A673 (cell line): ENCODE data around the gene CASP9.
"Not testable (repeated sequence)": the region's sequence is repeated elsewhere in the genome, so short reads cannot be mapped to it uniquely, and the experiment has no call there.

ENCODE experiments used
- EZH2 ChIP-seq: fragments of 200-600 bp; sonication (generic); IDR thresholded peaks from 2 replicates; pipeline ENCODE4 v1.6.1; 2017; ENCODE audit warnings: borderline replicate concordance, low read depth, mild to moderate bottlenecking, mixed read lengths, antibody characterized with exemption, low read length; ENCODE audit not compliant: poor library complexity, severe bottlenecking
- TF ChIP-seq, protein P1 (sequence below): fragments of 300-800, 200-600 bp; sonication (generic); conservative IDR thresholded peaks from 2 replicates; pipeline ENCODE4 v1.5.1; 2017; ENCODE audit warnings: low read depth, mild to moderate bottlenecking, antibody characterized with exemption, low read length, moderate library complexity, mixed read lengths

DNA sequence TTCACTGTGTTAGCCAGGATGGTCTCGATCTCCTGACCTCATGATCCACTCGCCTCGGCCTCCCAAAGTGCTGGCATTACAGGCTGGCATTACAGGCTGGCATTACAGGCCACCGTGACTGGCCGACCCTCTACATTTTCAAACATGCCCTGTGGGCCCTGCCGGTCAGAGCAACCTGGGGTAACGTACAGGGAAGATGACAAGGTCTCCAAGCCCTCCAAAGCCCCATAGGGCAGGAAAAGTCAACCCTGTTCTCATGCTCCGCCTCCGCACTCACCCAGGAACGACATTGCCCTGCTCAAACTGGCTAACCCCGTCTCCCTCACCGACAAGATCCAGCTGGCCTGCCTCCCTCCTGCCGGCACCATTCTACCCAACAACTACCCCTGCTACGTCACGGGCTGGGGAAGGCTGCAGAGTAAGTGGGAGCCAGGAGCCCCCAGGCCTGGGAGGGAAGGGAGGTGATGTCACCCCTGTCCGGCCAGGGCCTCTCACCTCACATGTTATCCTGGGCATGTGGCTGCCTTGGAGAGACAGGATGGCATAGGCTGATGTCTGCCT lies 41.0 kb downstream of the CASP9 start:
- TF ChIP-seq, protein P1, sequence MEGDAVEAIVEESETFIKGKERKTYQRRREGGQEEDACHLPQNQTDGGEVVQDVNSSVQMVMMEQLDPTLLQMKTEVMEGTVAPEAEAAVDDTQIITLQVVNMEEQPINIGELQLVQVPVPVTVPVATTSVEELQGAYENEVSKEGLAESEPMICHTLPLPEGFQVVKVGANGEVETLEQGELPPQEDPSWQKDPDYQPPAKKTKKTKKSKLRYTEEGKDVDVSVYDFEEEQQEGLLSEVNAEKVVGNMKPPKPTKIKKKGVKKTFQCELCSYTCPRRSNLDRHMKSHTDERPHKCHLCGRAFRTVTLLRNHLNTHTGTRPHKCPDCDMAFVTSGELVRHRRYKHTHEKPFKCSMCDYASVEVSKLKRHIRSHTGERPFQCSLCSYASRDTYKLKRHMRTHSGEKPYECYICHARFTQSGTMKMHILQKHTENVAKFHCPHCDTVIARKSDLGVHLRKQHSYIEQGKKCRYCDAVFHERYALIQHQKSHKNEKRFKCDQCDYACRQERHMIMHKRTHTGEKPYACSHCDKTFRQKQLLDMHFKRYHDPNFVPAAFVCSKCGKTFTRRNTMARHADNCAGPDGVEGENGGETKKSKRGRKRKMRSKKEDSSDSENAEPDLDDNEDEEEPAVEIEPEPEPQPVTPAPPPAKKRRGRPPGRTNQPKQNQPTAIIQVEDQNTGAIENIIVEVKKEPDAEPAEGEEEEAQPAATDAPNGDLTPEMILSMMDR, result not testable (repeated sequence)
- not testable (repeated sequence) for TF ChIP-seq EZH2
